OCI-LY7 (cell line): Measurements from ENCODE around the gene AFF3.

ENCODE experiments used
- CTCF ChIP-seq: fragments of 200-600 bp; sonication (generic); conservative IDR thresholded peaks from 2 replicates; pipeline ENCODE4 v1.5.1; 2014; ENCODE audit warnings: mild to moderate bottlenecking, antibody characterized with exemption, low read length, moderate library complexity, mixed read lengths
- EZH2phosphoT487 ChIP-seq: fragments of 200-600 bp; sonication (generic); IDR thresholded peaks from 2 replicates; pipeline ENCODE4 v1.6.1; 2018; ENCODE audit warnings: low read depth, borderline replicate concordance, mild to moderate bottlenecking, mixed run types, antibody characterized with exemption, low read length, moderate library complexity, mixed read lengths

GRCh38 chr2:100064592-100065428, 77.6 kb downstream of the AFF3 start:
- TF ChIP-seq CTCF (no peak), EZH2phosphoT487 (no peak)
